Neural cell (in vitro differentiated cells): ENCODE data around the gene SYPL2.

Source experiments
- CTCF ChIP-seq: fragments of 450-650 bp; IDR thresholded peaks from 2 replicates; pipeline ENCODE4 v1.5.1; 2014; ENCODE audit warnings: antibody characterized with exemption, mild to moderate bottlenecking, moderate library complexity; ENCODE audit not compliant: poor library complexity, severe bottlenecking
- EP300 ChIP-seq: fragments of 450-650 bp; conservative IDR thresholded peaks from 2 replicates; pipeline ENCODE4 v1.6.1; 2014; ENCODE audit warnings: antibody characterized with exemption, mild to moderate bottlenecking, moderate library complexity; ENCODE audit not compliant: poor library complexity, severe bottlenecking
- EZH2 ChIP-seq: fragments of 200-600, 300-800 bp; shearing (Covaris generic), sonication (generic); IDR thresholded peaks from 2 replicates; pipeline ENCODE4 v1.6.1; 2014; ENCODE audit warnings: antibody characterized with exemption, low read length, borderline replicate concordance, mild to moderate bottlenecking; ENCODE audit not compliant: insufficient read depth, poor library complexity, severe bottlenecking
- MXI1 ChIP-seq: fragments of 450-650 bp; conservative IDR thresholded peaks from 2 replicates; pipeline ENCODE4 v1.6.1; 2014; ENCODE audit warnings: antibody characterized with exemption, mild to moderate bottlenecking; ENCODE audit not compliant: poor library complexity, severe bottlenecking
- POLR2AphosphoS5 ChIP-seq: IDR thresholded peaks from 2 replicates; pipeline ENCODE4 v1.6.1; 2012
- RAD21 ChIP-seq: fragments of 450-650 bp; conservative IDR thresholded peaks from 2 replicates; pipeline ENCODE4 v1.6.1; 2014; ENCODE audit warnings: antibody characterized with exemption, mild to moderate bottlenecking, moderate library complexity
- SMC3 ChIP-seq: fragments of 450-650 bp; conservative IDR thresholded peaks from 2 replicates; pipeline ENCODE4 v1.6.1; 2014; ENCODE audit warnings: antibody characterized with exemption, mild to moderate bottlenecking, moderate library complexity; ENCODE audit not compliant: poor library complexity
- TAF1 ChIP-seq: IDR thresholded peaks from 2 replicates; pipeline ENCODE4 v1.6.1; 2012; ENCODE audit warnings: low read depth
- TF ChIP-seq, protein P1 (sequence below): IDR thresholded peaks from 2 replicates; pipeline ENCODE4 v1.6.1; 2012; ENCODE audit warnings: borderline replicate concordance

DNA sequence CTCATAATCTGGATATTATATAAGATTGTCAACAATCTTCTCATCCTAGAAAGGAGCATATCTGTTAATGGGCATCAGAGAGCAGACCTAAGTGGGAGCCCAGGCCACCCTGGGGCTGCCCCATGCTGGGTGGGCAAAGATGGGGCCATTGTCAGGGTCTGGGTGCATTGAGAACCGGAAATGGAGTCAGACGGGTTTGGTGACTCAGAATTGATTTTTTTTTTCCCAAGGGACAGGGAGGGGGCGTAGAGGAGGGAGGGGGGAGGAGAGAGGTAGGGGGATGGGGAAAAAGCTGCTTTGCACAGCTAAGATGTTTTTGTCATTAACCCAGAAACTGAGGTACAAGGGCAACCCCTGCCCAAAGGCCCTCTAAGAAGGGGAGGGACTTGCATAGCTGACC, 18.7 kb downstream of the SYPL2 start:
- TF ChIP-seq POLR2AphosphoS5 (no peak), EP300 (no peak), CTCF (no peak), TAF1 (no peak), SMC3 (no peak), EZH2 (no peak), MXI1 (no peak), RAD21 (no peak)
- TF ChIP-seq, protein P1, sequence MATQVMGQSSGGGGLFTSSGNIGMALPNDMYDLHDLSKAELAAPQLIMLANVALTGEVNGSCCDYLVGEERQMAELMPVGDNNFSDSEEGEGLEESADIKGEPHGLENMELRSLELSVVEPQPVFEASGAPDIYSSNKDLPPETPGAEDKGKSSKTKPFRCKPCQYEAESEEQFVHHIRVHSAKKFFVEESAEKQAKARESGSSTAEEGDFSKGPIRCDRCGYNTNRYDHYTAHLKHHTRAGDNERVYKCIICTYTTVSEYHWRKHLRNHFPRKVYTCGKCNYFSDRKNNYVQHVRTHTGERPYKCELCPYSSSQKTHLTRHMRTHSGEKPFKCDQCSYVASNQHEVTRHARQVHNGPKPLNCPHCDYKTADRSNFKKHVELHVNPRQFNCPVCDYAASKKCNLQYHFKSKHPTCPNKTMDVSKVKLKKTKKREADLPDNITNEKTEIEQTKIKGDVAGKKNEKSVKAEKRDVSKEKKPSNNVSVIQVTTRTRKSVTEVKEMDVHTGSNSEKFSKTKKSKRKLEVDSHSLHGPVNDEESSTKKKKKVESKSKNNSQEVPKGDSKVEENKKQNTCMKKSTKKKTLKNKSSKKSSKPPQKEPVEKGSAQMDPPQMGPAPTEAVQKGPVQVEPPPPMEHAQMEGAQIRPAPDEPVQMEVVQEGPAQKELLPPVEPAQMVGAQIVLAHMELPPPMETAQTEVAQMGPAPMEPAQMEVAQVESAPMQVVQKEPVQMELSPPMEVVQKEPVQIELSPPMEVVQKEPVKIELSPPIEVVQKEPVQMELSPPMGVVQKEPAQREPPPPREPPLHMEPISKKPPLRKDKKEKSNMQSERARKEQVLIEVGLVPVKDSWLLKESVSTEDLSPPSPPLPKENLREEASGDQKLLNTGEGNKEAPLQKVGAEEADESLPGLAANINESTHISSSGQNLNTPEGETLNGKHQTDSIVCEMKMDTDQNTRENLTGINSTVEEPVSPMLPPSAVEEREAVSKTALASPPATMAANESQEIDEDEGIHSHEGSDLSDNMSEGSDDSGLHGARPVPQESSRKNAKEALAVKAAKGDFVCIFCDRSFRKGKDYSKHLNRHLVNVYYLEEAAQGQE: no peak
